Activated T-cell treated with anti-CD3 and anti-CD28 coated beads for 4 hours (primary cell): Measurements from ENCODE around the gene FBXO34.

Source experiments
- DNase-seq: peaks from one replicate; pipeline ENCODE4 v3.0.0-alpha.2; 2020

FBXO34 gene

DNA sequence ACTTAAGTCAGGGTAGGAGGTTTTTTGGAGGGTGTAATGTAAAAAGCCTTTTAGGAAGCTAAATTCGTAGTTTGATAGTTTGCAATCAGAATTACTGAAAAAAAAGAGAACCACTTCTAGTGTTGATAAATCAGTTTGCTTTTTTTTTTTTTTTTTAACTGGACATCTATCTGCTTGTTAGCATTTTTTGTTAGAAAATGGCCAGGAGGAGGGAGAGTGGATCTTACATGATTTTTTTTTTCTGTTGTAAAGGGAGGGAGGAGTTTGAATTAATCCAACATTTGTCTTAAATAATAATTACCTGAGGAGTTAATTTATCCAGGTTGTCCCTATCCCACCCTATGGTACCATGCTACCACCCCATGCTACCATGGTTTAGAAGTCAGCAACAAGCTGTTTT lies 1.2 kb downstream of the FBXO34 start:
- DNase-seq, result no peak

DNA sequence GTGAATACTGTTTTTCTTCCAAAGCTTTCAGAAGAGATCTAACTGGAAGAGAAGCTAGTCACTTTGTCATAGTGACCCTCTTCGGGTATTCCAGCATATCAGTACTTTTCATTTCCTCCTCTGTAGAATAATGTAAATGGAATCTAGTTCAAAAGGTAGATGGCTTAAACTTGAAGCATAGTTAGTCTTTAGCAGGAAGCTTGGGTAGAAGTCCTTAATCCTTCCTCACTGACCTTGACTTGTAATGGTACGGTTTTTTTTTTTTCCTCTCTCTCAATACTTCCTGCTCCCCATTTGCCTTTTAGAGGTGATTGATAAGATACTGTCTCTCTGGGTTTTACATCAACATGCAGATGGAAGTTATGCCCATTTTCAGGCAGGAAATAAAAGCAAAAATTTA lies 1.7 kb downstream of the FBXO34 start:
- no peak for DNase-seq

- no peak for DNase-seq
Measured at GRCh38 chr14:55274146-55274545, 2.9 kb downstream of the FBXO34 start.

- no peak for DNase-seq
Measured at GRCh38 chr14:55274751-55275150, 3.5 kb downstream of the FBXO34 start.

- no peak for DNase-seq
Measured at GRCh38 chr14:55276736-55277135, 5.5 kb downstream of the FBXO34 start.

GRCh38 chr14:55277972-55278740 lies 6.9 kb downstream of the FBXO34 start:
- DNase-seq, result no peak

DNA sequence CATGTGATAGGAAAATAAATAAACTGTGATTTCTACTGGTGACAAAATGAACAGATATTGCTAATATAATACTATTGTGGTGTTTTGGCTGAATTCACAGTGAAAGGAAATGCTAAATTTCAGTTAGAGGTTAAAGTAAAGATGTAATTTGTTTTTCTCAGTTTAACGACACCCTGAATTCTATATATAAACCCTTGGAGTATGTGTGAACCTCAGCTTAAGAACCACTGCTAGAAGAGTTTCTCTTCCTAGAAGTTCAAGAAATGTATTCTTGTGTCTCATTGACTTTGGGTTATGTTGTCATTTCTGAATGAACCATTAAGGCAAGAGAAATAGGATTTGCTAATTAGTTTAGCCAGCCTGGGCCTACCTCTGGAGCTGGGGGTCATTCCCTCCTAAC lies 8.2 kb downstream of the FBXO34 start:
- DNase-seq, result no peak

- no peak for DNase-seq
Measured at GRCh38 chr14:55281316-55281839, 10.2 kb downstream of the FBXO34 start.

DNA sequence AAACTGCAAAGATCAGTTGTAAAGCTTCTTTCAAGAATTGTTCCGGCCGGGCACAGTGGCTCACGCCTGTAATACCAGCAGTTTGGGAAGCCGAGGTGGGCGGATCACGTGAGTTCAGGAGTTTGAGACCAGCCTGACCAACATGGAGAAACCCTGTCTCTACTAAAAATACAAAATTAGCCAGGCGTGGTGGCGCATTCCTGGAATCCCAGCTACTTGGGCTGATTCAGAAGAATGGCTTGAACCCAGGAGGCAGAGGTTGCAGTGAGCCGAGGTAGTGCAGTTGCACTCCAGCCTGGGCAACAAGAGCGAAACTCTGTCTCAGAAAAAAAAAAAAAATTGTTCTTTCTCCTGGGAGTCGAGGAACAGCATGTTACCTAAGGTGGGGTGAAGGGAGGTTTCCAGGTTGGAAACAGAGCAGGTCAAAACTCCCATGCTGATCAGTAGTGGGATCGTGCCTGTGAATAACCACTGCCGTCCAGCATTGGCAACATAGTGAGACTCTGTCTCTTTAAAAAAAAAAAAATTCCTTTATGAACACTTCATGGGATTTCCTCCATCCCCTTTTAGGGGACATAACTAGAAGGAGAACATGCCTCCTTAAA lies 13.9 kb downstream of the FBXO34 start:
- DNase-seq, result no peak

DNA sequence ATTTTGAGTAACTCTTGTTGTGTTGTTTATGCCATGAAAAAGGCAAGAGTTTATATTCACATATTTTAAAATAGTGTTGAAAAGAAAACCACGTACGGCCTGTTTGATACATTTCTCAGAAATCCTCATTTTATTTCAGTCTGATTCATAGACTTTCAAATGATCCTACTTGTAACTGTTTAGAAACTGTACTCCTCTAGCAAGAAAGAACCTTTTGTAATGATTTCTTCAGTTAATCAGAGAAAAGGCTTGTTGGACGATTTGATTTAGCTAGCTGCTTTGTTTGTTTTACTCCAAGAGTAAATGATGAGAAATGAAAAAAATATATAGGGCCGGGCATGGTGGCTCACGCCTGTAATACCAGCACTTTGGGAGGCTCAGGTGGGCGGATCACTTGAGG lies 17.2 kb downstream of the FBXO34 start:
- DNase-seq, result no peak

DNA sequence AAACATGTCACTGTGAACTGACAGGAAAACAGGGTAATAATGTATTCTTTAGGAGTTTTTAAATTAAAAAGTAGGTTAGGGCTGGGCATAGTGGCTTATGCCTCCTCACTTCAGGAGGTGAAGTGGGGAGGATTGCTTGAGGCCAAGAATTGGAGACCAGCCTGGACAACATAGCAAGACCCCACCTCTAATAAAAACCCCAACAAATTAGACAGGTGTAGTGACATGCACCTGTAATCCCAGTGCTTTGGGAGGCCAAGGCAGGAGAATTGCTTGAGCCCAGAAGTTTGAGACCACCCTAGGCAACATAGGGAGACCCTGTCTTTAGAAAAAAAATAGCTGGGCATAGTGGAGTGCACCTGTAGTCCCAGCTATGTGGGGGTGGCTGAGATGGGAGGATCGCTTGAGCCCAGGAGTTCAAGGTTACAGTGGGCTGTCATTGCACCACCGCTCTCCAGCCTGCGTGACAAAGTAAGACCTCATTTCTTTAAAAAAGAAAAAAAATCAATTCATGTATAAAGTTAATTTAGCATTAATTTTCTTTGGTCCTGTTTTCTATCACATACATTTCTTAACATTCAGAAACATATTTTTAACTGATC lies 20.4 kb downstream of the FBXO34 start:
- no peak for DNase-seq

GRCh38 chr14:55294603-55295002 lies 23.4 kb downstream of the FBXO34 start:
- DNase-seq, result no peak

DNA sequence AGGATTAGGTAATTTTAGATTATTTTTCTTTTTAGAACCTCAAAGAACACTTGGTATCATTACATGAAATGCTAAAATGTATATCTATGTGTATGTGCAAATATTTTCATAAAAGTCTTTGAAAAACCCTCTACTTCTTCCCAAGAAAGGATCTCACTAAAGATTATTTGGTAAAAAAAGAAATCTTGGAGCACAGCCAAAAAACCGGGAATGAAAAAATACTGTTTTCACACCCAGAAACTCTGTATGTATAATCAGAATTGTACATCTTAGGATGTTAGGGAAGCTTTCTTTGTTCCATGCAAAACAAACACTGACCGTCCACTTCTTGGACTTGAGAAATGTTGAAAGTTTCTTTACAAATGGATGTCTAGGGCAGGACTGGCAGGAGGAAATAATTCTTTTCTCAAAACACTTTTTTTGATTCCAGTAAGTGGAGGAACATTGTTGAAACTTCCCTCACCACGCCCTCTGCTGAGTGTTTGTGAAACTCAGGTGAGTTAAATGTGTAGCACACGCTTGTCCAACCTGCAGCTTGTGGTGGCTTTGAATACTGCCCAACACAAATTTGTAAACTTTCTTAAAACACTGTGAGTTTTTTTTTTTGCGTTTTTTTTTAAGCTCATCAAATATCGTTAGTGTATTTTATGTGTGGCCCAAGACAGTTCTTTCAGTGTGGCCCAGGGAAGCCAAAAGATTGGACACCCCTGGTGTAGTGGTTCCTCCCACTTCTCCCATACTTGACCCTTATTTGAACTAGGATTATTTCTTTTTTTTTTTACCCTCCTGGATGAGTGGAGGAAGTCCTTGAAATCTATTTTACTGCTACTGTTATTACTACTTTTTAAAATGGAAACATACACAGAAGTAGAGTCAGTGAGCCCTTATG lies 26.6 kb downstream of the FBXO34 start:
- no peak for DNase-seq

- no peak for DNase-seq
Measured at GRCh38 chr14:55298500-55298822, 27.2 kb downstream of the FBXO34 start.

GRCh38 chr14:55301437-55302121 lies 30.4 kb downstream of the FBXO34 start:
- no peak for DNase-seq

DNA sequence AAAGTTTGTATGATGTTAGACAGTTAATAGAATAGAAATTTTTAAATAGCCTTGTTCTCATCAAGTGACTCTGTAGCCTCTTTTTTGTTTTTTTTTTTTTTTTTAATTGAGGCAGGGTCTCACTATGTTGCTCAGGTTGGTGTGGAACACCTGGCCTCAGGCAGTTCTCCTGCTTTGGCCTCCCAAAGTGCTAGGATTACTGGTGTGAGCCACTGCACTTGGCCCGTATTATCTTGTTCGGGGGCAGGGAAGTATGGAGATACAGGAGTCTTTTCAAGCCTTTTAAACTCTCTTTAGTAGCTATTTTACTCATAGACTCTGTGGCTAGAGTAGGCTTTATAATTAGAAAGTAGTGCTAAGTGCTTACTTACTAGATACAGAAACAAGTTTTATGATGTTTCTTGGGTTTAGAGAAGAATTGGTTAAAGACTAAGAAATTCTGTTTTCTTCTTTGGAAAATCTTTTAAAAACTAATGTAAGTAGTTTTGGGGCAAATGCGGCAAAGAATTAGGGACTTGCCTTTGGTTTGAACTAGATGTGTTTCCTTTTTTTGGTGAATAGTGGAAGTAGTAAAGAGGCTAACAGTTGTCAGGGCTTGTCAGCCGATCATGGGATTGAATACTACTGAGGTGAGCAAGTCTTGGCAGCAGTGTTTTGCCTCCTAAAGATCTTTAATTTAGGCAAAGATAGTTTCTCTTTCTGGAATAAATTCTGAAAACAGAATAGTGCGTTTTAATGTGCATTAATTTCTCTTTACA lies 31.3 kb downstream of the FBXO34 start:
- no peak for DNase-seq

- no peak for DNase-seq
Measured at GRCh38 chr14:55303125-55303499, 31.9 kb downstream of the FBXO34 start.

- no peak for DNase-seq
Measured at GRCh38 chr14:55303691-55304145, 32.5 kb downstream of the FBXO34 start.

DNA sequence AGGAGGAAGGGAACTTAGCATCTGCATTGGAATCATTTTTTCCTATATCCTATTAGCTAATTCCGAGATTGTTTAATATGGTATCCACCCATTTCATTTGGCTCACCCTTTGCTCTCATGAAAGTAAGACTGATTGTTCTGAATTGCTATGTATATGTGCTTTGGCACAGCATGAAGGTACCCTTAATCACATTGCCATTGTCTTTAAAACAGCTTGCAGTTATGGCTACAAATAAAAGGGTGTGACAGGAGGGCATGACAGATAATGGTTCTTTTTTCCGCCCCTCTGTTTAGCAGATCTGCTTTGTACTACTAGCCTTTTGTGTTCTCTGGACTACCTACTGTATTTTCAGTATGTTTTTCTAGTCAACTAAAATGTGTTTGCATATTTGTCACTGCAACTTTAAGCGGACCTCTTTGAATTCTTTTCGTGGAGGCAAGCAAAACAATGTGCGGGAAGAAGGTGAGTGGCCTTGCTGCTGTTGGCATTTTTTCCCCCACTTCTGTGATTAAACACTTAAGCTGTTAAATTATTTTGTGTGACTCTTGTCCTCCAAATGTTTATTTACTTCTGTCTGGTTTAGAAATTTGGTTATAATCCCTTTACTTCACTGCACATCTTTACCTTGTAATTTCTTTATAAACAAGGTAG lies 35.8 kb downstream of the FBXO34 start:
- no peak for DNase-seq

DNA sequence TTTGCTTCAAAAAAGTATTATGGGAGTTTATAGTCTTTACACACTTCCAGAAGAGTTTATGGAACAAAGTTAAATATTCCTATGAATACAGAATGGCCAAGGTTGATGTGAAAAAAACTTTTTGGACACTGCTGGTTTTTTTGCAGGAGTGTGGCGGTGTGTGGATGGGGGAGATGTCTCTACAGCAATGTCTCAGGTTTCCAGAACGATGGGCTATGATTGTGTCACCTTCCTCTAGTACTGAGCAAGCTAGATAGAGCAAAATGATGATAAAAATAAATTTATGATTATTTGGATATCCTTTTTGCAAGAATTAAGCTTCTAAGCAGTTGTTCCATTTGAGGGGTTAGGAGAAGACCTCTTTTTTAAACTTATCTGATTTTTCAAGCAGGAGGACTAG lies 37.9 kb downstream of the FBXO34 start:
- no peak for DNase-seq

GRCh38 chr14:55309761-55310365 lies 38.6 kb downstream of the FBXO34 start:
- no peak for DNase-seq
